KOPT-K1 (cell line): ENCODE measurements around the gene NR3C2.

Experiments
- H3K27ac ChIP-seq: fragments of 200-600 bp; sonication (generic); 2 replicates; pipeline ENCODE4 v1.5.1; 2016; ENCODE audit warnings: antibody characterized with exemption, mild to moderate bottlenecking, low read depth, low read length; ENCODE audit not compliant: poor library complexity, severe bottlenecking
- H3K36me3 ChIP-seq: fragments of 200-600 bp; sonication (generic); 2 replicates; pipeline ENCODE4 v1.5.1; 2017; ENCODE audit warnings: antibody characterized with exemption, mild to moderate bottlenecking, low read length, moderate library complexity; ENCODE audit not compliant: insufficient read depth
- H3K9me3 ChIP-seq: fragments of 200-600 bp; sonication (generic); 2 replicates; pipeline ENCODE4 v1.5.1; 2017; ENCODE audit warnings: antibody characterized with exemption, low read length, mild to moderate bottlenecking; ENCODE audit not compliant: insufficient read depth, poor library complexity, severe bottlenecking

NR3C2 gene

GRCh38 chr4:148287111-148287510 lies 155.1 kb downstream of the NR3C2 start:
- Histone ChIP-seq H3K27ac (no peak overlapping the region), H3K36me3 (no peaks in the 10 kb centered on the region), H3K9me3 (no peaks in the 10 kb centered on the region)

GRCh38 chr4:148286012-148286411 lies 156.2 kb downstream of the NR3C2 start:
- H3K9me3 ChIP-seq, result no peaks in the 10 kb centered on the region
- H3K36me3 ChIP-seq, result no peaks in the 10 kb centered on the region
- H3K27ac ChIP-seq, result no peak overlapping the region

- Histone ChIP-seq H3K9me3 (no peaks in the 10 kb centered on the region), H3K27ac (no peak overlapping the region), H3K36me3 (no peaks in the 10 kb centered on the region)
These were observed 158.5 kb downstream of the NR3C2 start for GRCh38 chr4:148283665-148284064.

DNA sequence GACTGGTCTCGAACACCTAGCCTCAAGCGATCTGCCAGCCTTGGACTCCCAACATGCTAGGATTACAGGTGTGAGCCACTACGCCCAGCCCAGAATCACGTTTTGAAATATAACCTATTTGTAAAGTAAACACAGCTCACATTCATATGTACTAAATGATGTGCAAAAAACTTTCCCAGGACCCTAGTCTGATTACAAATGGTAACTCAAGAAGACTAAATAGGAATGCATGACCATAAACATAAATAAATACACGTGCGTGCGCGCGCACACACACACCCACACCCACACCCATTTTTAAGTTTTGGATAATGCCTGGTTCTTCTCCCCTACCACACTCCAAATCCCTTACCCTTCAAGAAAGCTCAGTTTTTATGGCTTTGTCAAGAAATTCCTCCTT lies 163.9 kb downstream of the NR3C2 start:
- no peaks in the 10 kb centered on the region for H3K9me3 ChIP-seq
- no peak overlapping the region for H3K27ac ChIP-seq
- H3K36me3 ChIP-seq, result no peaks in the 10 kb centered on the region

- no peaks in the 10 kb centered on the region for H3K36me3 ChIP-seq
- H3K27ac ChIP-seq, result no peak overlapping the region
- no peaks in the 10 kb centered on the region for H3K9me3 ChIP-seq
These were observed 166.9 kb downstream of the NR3C2 start for GRCh38 chr4:148275266-148275665.

GRCh38 chr4:148273501-148273986 lies 168.7 kb downstream of the NR3C2 start:
- Histone ChIP-seq H3K27ac (no peak overlapping the region), H3K9me3 (no peaks in the 10 kb centered on the region), H3K36me3 (no peaks in the 10 kb centered on the region)

- H3K27ac ChIP-seq, result no peak overlapping the region
- no peaks in the 10 kb centered on the region for H3K9me3 ChIP-seq
- H3K36me3 ChIP-seq, result no peaks in the 10 kb centered on the region
These were observed 171.0 kb downstream of the NR3C2 start for GRCh38 chr4:148271166-148271565.

GRCh38 chr4:148270630-148271029 lies 171.6 kb downstream of the NR3C2 start:
- Histone ChIP-seq H3K36me3 (no peaks in the 10 kb centered on the region), H3K9me3 (no peaks in the 10 kb centered on the region), H3K27ac (no peak overlapping the region)

GRCh38 chr4:148268835-148269234 lies 173.4 kb downstream of the NR3C2 start:
- H3K36me3 ChIP-seq, result no peaks in the 10 kb centered on the region
- no peak overlapping the region for H3K27ac ChIP-seq
- H3K9me3 ChIP-seq, result no peaks in the 10 kb centered on the region

DNA sequence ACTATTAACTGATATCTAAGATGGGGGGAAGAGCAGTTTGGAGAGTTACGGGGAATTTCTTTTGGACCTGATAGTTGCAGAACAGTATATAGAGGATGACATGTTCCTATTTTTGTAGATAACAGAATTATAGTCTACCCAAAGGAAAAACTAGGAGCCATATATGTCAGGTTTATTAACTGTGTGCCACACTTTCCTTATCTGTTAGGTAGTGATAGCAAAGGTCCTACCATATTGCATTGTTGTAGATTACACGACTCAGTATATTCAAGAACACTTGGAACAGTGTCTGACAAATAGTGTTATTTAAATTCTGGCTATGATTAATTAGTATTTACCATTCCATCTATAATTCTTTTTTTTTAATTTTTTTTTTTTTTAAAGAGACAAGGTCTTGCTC lies 175.3 kb downstream of the NR3C2 start:
- no peak overlapping the region for H3K27ac ChIP-seq
- no peaks in the 10 kb centered on the region for H3K9me3 ChIP-seq

GRCh38 chr4:148266240-148266639 lies 176.0 kb downstream of the NR3C2 start:
- Histone ChIP-seq H3K27ac (no peak overlapping the region), H3K9me3 (no peaks in the 10 kb centered on the region), H3K36me3 (no peaks in the 10 kb centered on the region)

More for the DNA sequence above, 175.3 kb downstream of the NR3C2 start:
- no peaks in the 10 kb centered on the region for H3K36me3 ChIP-seq

GRCh38 chr4:148265627-148266026 lies 176.6 kb downstream of the NR3C2 start:
- no peaks in the 10 kb centered on the region for H3K9me3 ChIP-seq
- H3K27ac ChIP-seq, result no peak overlapping the region
- H3K36me3 ChIP-seq, result no peaks in the 10 kb centered on the region

GRCh38 chr4:148263802-148264201 lies 178.4 kb downstream of the NR3C2 start:
- Histone ChIP-seq H3K36me3 (no peaks in the 10 kb centered on the region), H3K27ac (no peak overlapping the region), H3K9me3 (no peaks in the 10 kb centered on the region)

DNA sequence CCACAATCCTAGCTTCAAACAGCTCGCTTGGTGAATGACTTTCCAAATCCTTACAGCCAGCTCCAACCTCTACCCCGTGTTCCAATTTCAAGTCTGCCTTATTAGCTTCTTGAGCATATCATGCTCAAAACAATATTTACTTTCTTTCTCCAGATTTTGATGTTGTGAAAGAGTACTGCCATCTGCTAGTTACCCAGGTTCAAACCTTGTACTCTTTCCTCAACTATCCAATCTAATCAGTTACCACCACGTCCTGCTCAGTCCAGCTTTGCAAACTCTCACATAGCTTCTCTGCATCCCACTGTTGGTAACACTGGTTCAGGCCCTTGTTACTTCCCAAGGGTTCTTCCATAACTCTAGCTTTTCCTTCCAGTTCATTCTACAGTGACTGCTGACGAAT lies 179.1 kb downstream of the NR3C2 start:
- H3K9me3 ChIP-seq, result no peaks in the 10 kb centered on the region
- no peak overlapping the region for H3K27ac ChIP-seq
- no peaks in the 10 kb centered on the region for H3K36me3 ChIP-seq

DNA sequence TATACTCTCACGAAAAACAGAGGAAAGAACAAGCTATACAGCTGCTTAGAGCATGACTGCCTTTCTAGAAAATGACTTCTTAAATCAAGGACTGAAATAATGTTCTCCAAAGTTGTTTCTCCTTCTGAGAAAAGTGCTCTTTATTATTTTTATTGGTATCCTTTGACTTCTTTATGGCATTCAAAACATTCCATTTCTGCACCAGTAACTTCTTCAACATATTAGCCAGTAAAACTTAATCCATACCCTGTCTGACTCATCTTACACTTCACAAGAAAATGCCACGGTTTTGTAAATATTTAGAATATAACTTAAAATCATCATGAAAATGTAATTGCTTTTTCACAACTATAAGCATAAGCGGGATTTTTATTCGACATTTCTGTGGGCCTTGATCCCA lies 180.4 kb downstream of the NR3C2 start:
- Histone ChIP-seq H3K27ac (no peak overlapping the region), H3K36me3 (no peaks in the 10 kb centered on the region), H3K9me3 (no peaks in the 10 kb centered on the region)

GRCh38 chr4:148259841-148260240 lies 182.4 kb downstream of the NR3C2 start:
- H3K9me3 ChIP-seq, result no peaks in the 10 kb centered on the region
- H3K36me3 ChIP-seq, result no peaks in the 10 kb centered on the region
- no peak overlapping the region for H3K27ac ChIP-seq

DNA sequence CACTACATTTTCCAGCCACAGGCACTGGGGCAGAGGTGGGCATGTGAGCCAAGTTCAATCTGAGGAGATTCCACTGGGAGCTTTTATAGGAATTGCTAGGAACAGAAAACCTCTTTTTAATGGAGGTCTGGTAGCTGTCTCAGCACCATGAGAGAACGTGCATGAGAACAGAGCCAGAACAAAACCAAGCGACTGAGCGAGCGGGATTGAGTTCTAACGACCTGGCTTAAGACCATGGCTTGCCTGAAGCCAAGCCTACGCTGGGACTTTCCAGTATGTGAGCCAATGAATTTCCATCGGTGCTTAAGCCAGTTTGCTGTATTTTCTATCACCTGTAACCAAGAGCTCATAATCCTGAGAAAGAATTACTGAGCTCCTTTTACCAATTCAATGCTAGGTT lies 183.7 kb downstream of the NR3C2 start:
- H3K36me3 ChIP-seq, result no peaks in the 10 kb centered on the region
- H3K27ac ChIP-seq, result no peak overlapping the region
- no peaks in the 10 kb centered on the region for H3K9me3 ChIP-seq
